GM12865 (cell line): Measurements from ENCODE around the gene FMO5.
"Not testable (repeated sequence)": the region's sequence is repeated elsewhere in the genome, so short reads cannot be mapped to it uniquely, and the experiment has no call there.

ENCODE experiments used
- DNase-seq: peaks from one replicate; pipeline ENCODE4 v3.0.0; 2010; ENCODE audit warnings: low read depth
- H3K4me3 ChIP-seq: 2 replicates; pipeline ENCODE4 v1.5.1; 2011; ENCODE audit warnings: mild to moderate bottlenecking, low read depth, low read length, control low read depth
- CTCF ChIP-seq: IDR thresholded peaks from 2 replicates; pipeline ENCODE4 v1.5.1; 2011; ENCODE audit warnings: low read length, control low read depth, low read depth, inconsistent platforms; ENCODE audit not compliant: insufficient read depth; ENCODE audit errors: missing control alignments

The FMO5 gene

GRCh38 chr1:147238925-147239820 lies 14.0 kb upstream of the FMO5 start:
- DNase-seq: no peak
- no peak overlapping the region for H3K4me3 ChIP-seq
- no peak for TF ChIP-seq CTCF

GRCh38 chr1:147238053-147238902 lies 13.1 kb upstream of the FMO5 start:
- no peak for TF ChIP-seq CTCF
- DNase-seq: no peak
- no peak overlapping the region for H3K4me3 ChIP-seq

GRCh38 chr1:147236959-147237791 lies 12.0 kb upstream of the FMO5 start:
- no peak overlapping the region for H3K4me3 ChIP-seq
- no peak for TF ChIP-seq CTCF
- no peak for DNase-seq

GRCh38 chr1:147236448-147236847 lies 11.3 kb upstream of the FMO5 start:
- no peak for TF ChIP-seq CTCF
- no peak for DNase-seq

DNA sequence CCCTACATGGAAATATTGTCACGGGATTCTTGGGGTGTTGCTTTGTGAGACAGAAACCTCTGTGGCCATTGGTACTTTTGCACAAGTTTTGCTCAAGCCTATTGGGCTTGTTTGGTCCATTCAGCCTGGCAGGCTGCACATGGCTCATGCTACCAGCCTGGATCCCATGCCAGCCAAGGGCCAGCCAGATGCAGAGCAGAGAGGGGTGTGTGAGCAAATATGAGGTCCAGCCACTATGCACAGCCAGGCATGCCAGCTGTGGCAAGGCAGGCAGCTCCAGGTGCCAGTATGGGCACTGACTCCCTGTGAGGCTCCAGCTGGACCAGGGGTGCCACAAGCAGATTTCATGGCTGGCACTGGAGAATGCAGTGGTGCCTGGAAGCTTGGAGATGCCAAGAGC lies 10.7 kb upstream of the FMO5 start:
- DNase-seq: no peak
- H3K4me3 ChIP-seq: no peak overlapping the region
- TF ChIP-seq CTCF: no peak

More at GRCh38 chr1:147236448-147236847, 11.3 kb upstream of the FMO5 start:
- no peak overlapping the region for H3K4me3 ChIP-seq

GRCh38 chr1:147233903-147234302 lies 8.8 kb upstream of the FMO5 start:
- H3K4me3 ChIP-seq, DNase-seq: not testable (repeated sequence)

DNA sequence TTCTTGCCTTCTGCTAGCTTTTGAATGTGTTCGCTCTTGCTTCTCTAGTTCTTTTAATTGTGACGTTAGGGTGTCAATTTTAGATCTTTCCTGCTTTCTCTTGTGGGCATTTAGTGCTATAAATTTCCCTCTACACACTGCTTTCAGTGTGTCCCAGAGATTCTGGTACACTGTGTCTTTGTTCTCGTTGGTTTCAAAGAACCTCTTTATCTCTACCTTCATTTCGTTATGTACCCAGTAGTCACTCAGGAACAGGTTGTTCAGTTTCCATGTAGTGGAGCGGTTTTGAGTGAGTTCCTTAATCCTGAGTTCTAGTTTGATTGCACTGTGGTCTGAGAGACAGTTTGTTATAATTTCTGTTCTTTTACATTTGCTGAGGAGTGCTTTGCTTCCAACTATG lies 5.9 kb upstream of the FMO5 start:
- DNase-seq, H3K4me3 ChIP-seq: not testable (repeated sequence)
